AG10803 (cell line): Measurements from ENCODE around the gene SNX30.

ENCODE experiments used
- DNase-seq: peaks from one replicate; pipeline ENCODE4 v3.0.0; 2010; ENCODE audit warnings: low read depth
- H3K4me3 ChIP-seq: 2 replicates; pipeline ENCODE4 v1.5.1; 2011; ENCODE audit warnings: mild to moderate bottlenecking, low read length, control low read depth
- TF ChIP-seq, protein P1 (sequence below): conservative IDR thresholded peaks from 2 replicates; pipeline ENCODE4 v1.5.1; 2011; ENCODE audit warnings: mild to moderate bottlenecking, low read length, control low read depth, inconsistent platforms

The SNX30 gene

DNA sequence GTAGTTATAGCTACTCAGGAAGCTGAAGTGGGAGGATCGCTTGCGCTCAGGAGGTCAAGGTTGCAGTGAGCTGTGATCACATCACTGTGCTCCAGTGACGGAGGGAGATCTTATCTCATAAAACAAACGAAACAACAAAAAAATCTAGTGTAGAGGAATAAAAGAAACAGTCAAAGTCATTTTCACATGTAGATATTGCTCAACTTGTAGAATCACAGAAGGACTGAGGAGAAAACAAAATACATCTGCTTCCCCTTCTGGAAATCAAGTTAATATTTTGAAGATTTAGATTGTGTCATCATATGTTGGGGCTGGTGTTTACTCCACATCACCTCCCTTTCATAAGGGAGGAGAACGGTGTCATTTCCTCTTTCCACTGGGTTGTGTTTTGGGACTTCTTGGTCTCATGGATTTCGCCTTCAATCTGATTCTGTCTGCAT is 148.3 kb downstream of the SNX30 start:
- no peak overlapping the region for H3K4me3 ChIP-seq
- TF ChIP-seq, protein P1, sequence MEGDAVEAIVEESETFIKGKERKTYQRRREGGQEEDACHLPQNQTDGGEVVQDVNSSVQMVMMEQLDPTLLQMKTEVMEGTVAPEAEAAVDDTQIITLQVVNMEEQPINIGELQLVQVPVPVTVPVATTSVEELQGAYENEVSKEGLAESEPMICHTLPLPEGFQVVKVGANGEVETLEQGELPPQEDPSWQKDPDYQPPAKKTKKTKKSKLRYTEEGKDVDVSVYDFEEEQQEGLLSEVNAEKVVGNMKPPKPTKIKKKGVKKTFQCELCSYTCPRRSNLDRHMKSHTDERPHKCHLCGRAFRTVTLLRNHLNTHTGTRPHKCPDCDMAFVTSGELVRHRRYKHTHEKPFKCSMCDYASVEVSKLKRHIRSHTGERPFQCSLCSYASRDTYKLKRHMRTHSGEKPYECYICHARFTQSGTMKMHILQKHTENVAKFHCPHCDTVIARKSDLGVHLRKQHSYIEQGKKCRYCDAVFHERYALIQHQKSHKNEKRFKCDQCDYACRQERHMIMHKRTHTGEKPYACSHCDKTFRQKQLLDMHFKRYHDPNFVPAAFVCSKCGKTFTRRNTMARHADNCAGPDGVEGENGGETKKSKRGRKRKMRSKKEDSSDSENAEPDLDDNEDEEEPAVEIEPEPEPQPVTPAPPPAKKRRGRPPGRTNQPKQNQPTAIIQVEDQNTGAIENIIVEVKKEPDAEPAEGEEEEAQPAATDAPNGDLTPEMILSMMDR = no peak
- DNase-seq = no peak

DNA sequence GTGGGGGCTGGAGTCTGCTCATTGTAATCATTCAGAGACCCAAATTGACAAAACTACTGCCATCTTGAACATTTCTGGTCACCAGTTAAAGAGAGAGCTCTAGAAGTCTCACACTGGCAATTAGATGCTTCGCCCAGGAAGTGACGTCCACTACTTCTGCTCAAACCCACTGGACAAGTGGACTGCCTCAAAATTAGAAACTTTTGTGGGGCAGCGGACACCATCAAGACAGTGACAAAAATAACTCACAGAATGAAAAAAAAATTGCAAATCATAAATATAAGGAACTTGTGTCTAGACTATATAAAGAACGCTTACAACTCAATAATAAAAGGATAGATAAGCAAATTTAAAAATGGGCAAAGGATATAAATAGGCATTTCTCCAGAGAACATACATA is 149.9 kb downstream of the SNX30 start:
- TF ChIP-seq, protein P1 = no peak
- H3K4me3 ChIP-seq = no peak overlapping the region
- DNase-seq = no peak

DNA sequence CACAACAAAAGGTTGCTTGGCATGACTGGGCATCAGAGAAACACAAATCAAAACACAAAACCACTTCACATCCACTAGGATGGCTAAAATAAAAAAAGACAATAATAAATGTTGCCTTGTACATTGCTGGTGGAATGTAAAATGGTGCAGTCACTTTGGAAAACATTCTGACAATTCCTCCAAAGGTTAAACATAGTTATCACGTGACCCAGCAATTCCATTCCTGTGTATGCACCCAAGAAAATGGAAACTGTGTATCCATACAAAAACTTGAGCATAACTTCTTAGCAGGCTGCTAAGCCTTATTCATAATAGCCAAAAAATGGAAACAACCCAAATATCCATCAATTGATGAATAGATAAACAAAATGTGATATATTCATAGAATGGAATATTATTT is 150.3 kb downstream of the SNX30 start:
- no peak for DNase-seq
- H3K4me3 ChIP-seq = no peak overlapping the region
- TF ChIP-seq, protein P1 = no peak

DNA sequence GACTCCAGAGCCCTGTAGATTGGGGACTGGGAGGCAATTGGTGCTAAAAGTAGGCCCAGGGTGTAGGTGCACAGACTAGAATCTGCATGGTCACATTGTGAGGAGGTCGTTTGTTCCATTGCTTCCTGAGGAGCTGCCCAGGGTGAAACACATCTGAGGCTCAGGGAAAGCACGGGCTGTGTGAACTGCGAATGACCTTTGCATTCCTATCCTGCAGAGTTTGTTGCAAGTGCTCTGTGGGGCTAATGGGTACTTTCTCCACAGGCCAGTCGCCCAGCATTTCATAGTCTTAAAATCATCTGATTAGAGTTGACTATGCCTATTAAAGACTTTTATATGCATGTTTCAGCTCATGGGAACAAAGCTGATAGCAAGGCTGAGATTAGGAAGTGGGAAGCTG is 154.5 kb downstream of the SNX30 start:
- no peak for DNase-seq
- H3K4me3 ChIP-seq = no peak overlapping the region
- TF ChIP-seq, protein P1 = no peak

DNA sequence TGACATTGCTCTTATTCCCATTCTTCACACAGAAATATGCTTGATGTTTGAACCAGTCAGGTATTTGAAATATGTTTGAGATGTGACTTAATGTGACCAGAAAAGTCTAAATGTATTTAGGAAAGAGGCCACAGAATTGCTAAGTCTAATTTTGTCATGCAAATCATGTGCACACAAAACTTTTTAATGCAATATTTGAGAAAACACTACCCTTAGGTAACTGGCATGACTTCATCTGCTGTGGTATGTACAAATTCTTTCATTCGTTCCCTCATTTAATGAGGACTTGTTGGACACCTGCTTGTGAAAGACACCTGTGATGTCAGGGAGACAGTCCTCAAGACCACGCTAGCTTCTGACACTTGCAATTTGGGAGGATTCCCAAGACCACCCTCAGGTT is 161.2 kb downstream of the SNX30 start:
- DNase-seq = no peak
- TF ChIP-seq, protein P1 = no peak
- no peak overlapping the region for H3K4me3 ChIP-seq

DNA sequence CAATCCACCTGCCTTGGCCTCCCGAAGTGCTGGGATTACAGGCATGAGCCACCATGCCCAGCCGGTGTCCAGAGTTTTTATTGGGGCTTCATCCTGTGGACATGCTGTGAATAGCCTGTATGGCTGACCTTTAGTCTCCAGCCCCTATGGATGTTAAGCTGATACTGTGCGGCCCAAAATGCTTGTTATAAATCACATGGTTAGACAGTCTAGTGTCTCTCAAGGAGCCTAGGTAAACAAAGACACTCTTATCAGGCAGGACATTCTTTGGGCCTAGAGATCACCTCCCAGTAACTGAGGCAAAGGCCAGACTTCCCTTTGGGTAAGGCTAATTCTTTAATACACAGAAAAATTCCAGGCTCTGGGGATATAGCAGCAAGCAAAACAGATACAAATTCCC is 162.1 kb downstream of the SNX30 start:
- TF ChIP-seq, protein P1 = no peak
- no peak overlapping the region for H3K4me3 ChIP-seq
- no peak for DNase-seq

DNA sequence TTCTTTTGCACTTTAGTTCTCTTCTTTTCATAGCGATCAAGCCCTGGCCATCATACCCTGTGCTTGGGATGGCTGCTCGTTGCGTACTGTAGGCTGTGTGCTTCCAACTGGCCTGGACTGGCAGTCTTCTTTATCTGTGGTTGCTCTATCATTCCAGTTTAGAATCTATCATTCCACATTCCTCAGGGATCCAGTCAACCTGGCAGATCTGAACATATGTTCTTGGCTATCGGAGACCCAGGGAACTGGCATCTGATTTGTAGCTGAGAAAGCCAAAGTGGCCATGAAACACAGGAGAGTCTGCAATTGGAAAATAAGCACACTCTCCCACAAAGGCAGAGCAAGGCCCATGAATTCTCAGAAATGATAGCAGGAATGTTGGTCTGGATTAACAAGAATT is 162.8 kb downstream of the SNX30 start:
- TF ChIP-seq, protein P1 = no peak
- DNase-seq = no peak
- no peak overlapping the region for H3K4me3 ChIP-seq
